ENCODE results near the gene TNFRSF11A.

TNFRSF11A gene

GRCh38 chr18:62381373-62381772 lies 56.3 kb downstream of the TNFRSF11A start:
- Histone ChIP-seq H3K14ac (ENCODE audit: low read length) (no peak overlapping the region), H2AK5ac (ENCODE audit: low read length) (no peak overlapping the region), H3K4me2 (ENCODE audit: low read length) (no peak overlapping the region), H3K27me3 (ENCODE audit: insufficient read depth, low read length) (no peaks in the 10 kb centered on the region), H3K4me1 (ENCODE audit: control insufficient read depth in 1 of 2, insufficient read depth in 2 of 2, low read length in 2 of 2) (peaks cover 2 to 4% of the 10 kb centered on the region in 2 experiments), H3K79me2 (ENCODE audit: control insufficient read depth, insufficient read depth, low read length, poor library complexity) (no peaks in the 10 kb centered on the region), H3K9me3 (ENCODE audit: insufficient read depth, low read depth, low read length) (no peaks in the 10 kb centered on the region), H3K79me1 (ENCODE audit: low read length) (no peaks in the 10 kb centered on the region), H4K12ac (ENCODE audit: low read depth, low read length) (no peak overlapping the region), H3K4ac (ENCODE audit: low read depth, low read length) (no peak overlapping the region), H2AFZ (ENCODE audit: insufficient read depth, low read length, poor library complexity) (no peak overlapping the region), H3K23ac (ENCODE audit: low read length) (no peak overlapping the region), H2BK12ac (ENCODE audit: low read length) (no peak overlapping the region), H4K8ac (ENCODE audit: low read depth, low read length) (no peak overlapping the region), H4K91ac (ENCODE audit: low read depth, low read length) (no peak overlapping the region), H2BK5ac (ENCODE audit: low read depth, low read length, poor library complexity) (no peak overlapping the region), H3K36me3 (ENCODE audit: control insufficient read depth in 1 of 2, insufficient read depth in 2 of 2, low read length in 2 of 2) (no peaks in the 10 kb centered on the region), H3K27ac (ENCODE audit: low read depth, low read length) (no peak overlapping the region), H3K4me3 (ENCODE audit: low read depth, low read length) (no peak overlapping the region), H2BK120ac (ENCODE audit: insufficient read depth, low read length, poor library complexity) (no peak overlapping the region), H3K9ac (ENCODE audit: low read length) (no peak overlapping the region), H3K18ac (ENCODE audit: low read length) (no peak overlapping the region)
- DNase-seq, result no peak
- no CpG with 5 or more reads among the region's 5 CpGs for WGBS (ENCODE audit: extremely low coverage, insufficient coverage, insufficient read length)

GRCh38 chr18:62384068-62384467 lies 59.0 kb downstream of the TNFRSF11A start:
- H4K8ac ChIP-seq (ENCODE audit: low read depth, low read length), result no peak overlapping the region
- H2BK120ac ChIP-seq (ENCODE audit: insufficient read depth, low read length, poor library complexity), result no peak overlapping the region
- H4K91ac ChIP-seq (ENCODE audit: low read depth, low read length), result no peak overlapping the region
- DNase-seq, result no peak
- H3K14ac ChIP-seq (ENCODE audit: low read length), result no peak overlapping the region
- no peak overlapping the region for H3K23ac ChIP-seq (ENCODE audit: low read length)
- no peak overlapping the region for H3K27ac ChIP-seq (ENCODE audit: low read depth, low read length)
- no peak overlapping the region for H2AFZ ChIP-seq (ENCODE audit: insufficient read depth, low read length, poor library complexity)
- no peaks in the 10 kb centered on the region for H3K9me3 ChIP-seq (ENCODE audit: insufficient read depth, low read depth, low read length)
- H3K27me3 ChIP-seq (ENCODE audit: insufficient read depth, low read length), result no peaks in the 10 kb centered on the region
- no peak overlapping the region for H3K9ac ChIP-seq (ENCODE audit: low read length)
- no peaks in the 10 kb centered on the region for H3K79me1 ChIP-seq (ENCODE audit: low read length)
- no peak overlapping the region for H3K4me2 ChIP-seq (ENCODE audit: low read length)
- H3K4ac ChIP-seq (ENCODE audit: low read depth, low read length), result no peak overlapping the region
- no peak overlapping the region for H3K4me3 ChIP-seq (ENCODE audit: low read depth, low read length)
- no peak overlapping the region for H2AK5ac ChIP-seq (ENCODE audit: low read length)
- H2BK5ac ChIP-seq (ENCODE audit: low read depth, low read length, poor library complexity), result no peak overlapping the region
- H4K12ac ChIP-seq (ENCODE audit: low read depth, low read length), result no peak overlapping the region
- no peaks in the 10 kb centered on the region for H3K79me2 ChIP-seq (ENCODE audit: control insufficient read depth, insufficient read depth, low read length, poor library complexity)
- no peak overlapping the region for H2BK12ac ChIP-seq (ENCODE audit: low read length)
- peaks cover 4 to 5% of the 10 kb centered on the region in 2 experiments for H3K4me1 ChIP-seq (ENCODE audit: control insufficient read depth in 1 of 2, insufficient read depth in 2 of 2, low read length in 2 of 2)
- no CpG with 5 or more reads among the region's 1 CpG for WGBS (ENCODE audit: extremely low coverage, insufficient coverage, insufficient read length)
- H3K36me3 ChIP-seq (ENCODE audit: control insufficient read depth in 1 of 2, insufficient read depth in 2 of 2, low read length in 2 of 2), result no peaks in the 10 kb centered on the region
- H3K18ac ChIP-seq (ENCODE audit: low read length), result no peak overlapping the region

- Histone ChIP-seq H2BK12ac (ENCODE audit: low read length) (no peak overlapping the region), H3K14ac (ENCODE audit: low read length) (no peak overlapping the region), H3K9ac (ENCODE audit: low read length) (no peak overlapping the region), H3K79me2 (ENCODE audit: control insufficient read depth, insufficient read depth, low read length, poor library complexity) (no peaks in the 10 kb centered on the region), H2BK120ac (ENCODE audit: insufficient read depth, low read length, poor library complexity) (no peak overlapping the region), H4K8ac (ENCODE audit: low read depth, low read length) (no peak overlapping the region), H4K91ac (ENCODE audit: low read depth, low read length) (no peak overlapping the region), H3K79me1 (ENCODE audit: low read length) (peaks cover 4% of the 10 kb centered on the region), H3K4me3 (ENCODE audit: low read depth, low read length) (no peak overlapping the region), H3K9me3 (ENCODE audit: insufficient read depth, low read depth, low read length) (no peaks in the 10 kb centered on the region), H3K36me3 (ENCODE audit: control insufficient read depth in 1 of 2, insufficient read depth in 2 of 2, low read length in 2 of 2) (no peaks in the 10 kb centered on the region), H3K4me1 (ENCODE audit: control insufficient read depth in 1 of 2, insufficient read depth in 2 of 2, low read length in 2 of 2) (peaks cover 9% of the 10 kb centered on the region in 2 experiments), H2BK5ac (ENCODE audit: low read depth, low read length, poor library complexity) (no peak overlapping the region), H2AK5ac (ENCODE audit: low read length) (no peak overlapping the region), H3K4me2 (ENCODE audit: low read length) (peak overlapping the region; percentile 34), H3K18ac (ENCODE audit: low read length) (no peak overlapping the region), H2AFZ (ENCODE audit: insufficient read depth, low read length, poor library complexity) (peak overlapping the region; percentile 18), H3K23ac (ENCODE audit: low read length) (no peak overlapping the region), H3K27me3 (ENCODE audit: insufficient read depth, low read length) (no peaks in the 10 kb centered on the region), H3K4ac (ENCODE audit: low read depth, low read length) (no peak overlapping the region), H4K12ac (ENCODE audit: low read depth, low read length) (no peak overlapping the region), H3K27ac (ENCODE audit: low read depth, low read length) (no peak overlapping the region)
- DNase-seq, result peak; percentile 79 to 84
- WGBS (ENCODE audit: extremely low coverage, insufficient coverage, insufficient read length), result no CpG with 5 or more reads among the region's 46 CpGs
These were observed 59.5 kb downstream of the TNFRSF11A start for GRCh38 chr18:62384610-62385097.

DNA sequence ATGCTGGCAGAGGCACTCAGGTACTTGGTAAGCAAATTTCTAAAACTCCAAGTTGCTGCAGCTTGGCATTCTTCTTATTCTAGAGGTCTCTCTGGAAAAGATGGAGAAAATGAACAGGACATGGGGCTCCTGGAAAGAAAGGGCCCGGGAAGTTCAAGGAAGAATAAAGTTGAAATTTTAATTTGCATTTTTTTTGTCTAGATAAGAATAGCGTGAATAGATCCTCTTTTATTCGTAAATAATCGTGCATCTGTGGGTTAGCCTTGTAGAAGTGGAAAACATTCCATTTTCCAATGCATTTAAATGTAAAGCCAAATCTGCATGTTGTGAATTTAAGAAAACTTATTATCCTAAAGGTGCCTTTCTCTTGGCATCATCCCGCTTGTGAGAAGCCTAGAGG lies 61.0 kb downstream of the TNFRSF11A start:
- Histone ChIP-seq H3K4me1 (ENCODE audit: control insufficient read depth in 1 of 2, insufficient read depth in 2 of 2, low read length in 2 of 2) (peaks cover 9 to 14% of the 10 kb centered on the region in 2 experiments), H3K27me3 (ENCODE audit: insufficient read depth, low read length) (no peaks in the 10 kb centered on the region), H2BK120ac (ENCODE audit: insufficient read depth, low read length, poor library complexity) (no peak overlapping the region), H4K8ac (ENCODE audit: low read depth, low read length) (no peak overlapping the region), H4K12ac (ENCODE audit: low read depth, low read length) (no peak overlapping the region), H2AFZ (ENCODE audit: insufficient read depth, low read length, poor library complexity) (no peak overlapping the region), H2BK5ac (ENCODE audit: low read depth, low read length, poor library complexity) (no peak overlapping the region), H3K23ac (ENCODE audit: low read length) (no peak overlapping the region), H3K79me2 (ENCODE audit: control insufficient read depth, insufficient read depth, low read length, poor library complexity) (no peaks in the 10 kb centered on the region), H3K9ac (ENCODE audit: low read length) (no peak overlapping the region), H4K91ac (ENCODE audit: low read depth, low read length) (no peak overlapping the region), H2AK5ac (ENCODE audit: low read length) (no peak overlapping the region), H3K27ac (ENCODE audit: low read depth, low read length) (no peak overlapping the region), H2BK12ac (ENCODE audit: low read length) (no peak overlapping the region), H3K4me2 (ENCODE audit: low read length) (no peak overlapping the region), H3K4ac (ENCODE audit: low read depth, low read length) (no peak overlapping the region), H3K79me1 (ENCODE audit: low read length) (peaks cover 4% of the 10 kb centered on the region), H3K36me3 (ENCODE audit: control insufficient read depth in 1 of 2, insufficient read depth in 2 of 2, low read length in 2 of 2) (no peaks in the 10 kb centered on the region), H3K14ac (ENCODE audit: low read length) (no peak overlapping the region), H3K18ac (ENCODE audit: low read length) (no peak overlapping the region), H3K9me3 (ENCODE audit: insufficient read depth, low read depth, low read length) (no peaks in the 10 kb centered on the region), H3K4me3 (ENCODE audit: low read depth, low read length) (no peak overlapping the region)
- WGBS (ENCODE audit: extremely low coverage, insufficient coverage, insufficient read length), result no CpG with 5 or more reads among the region's 5 CpGs
- no peak for DNase-seq

All from trophoblast cell (in vitro differentiated cells and primary cell).